GM12878 (cell line): ENCODE measurements around the gene RSAD2. TPM values are rescaled to one million over a fixed set of nuclear protein-coding genes. Genes with fewer than 3 reads are reported as not detected.
A peak's percentile ranks its signal among the peaks of the same experiment; 100 is the strongest.

Experiments
- ATAC-seq: fragments of 200-7000 bp; cut with Tn5 transposase; 3 replicates; pipeline ENCODE4 v1.9.1; 2020; ENCODE audit warnings: mild to moderate bottlenecking, moderate library complexity
- BruUV-seq: library from RNA; stranded (reverse); fragments of 400-500 nt; replicated peaks from 2 replicates; lab custom pipeline; 2021; lab: Mats Ljungman, UMichigan
- CTCF ChIA-PET: fragments of 300-600 bp; sonication (Branson Sonifier 250); formaldehyde crosslinking; extraction: SDS; loops from one replicate; lab custom pipeline; 2021; ENCODE audit warnings: inconsistent platforms; lab: Yijun Ruan, JAX
- POLR2A ChIA-PET: fragments of 350-600 bp; formaldehyde crosslinking; extraction: SDS; loops from one replicate; lab custom pipeline; 2021; ENCODE audit warnings: inconsistent platforms; lab: Charles Lee
- RAD21 ChIA-PET: fragments of 300-600 bp; sonication (Branson Sonifier 250); formaldehyde crosslinking; loops from one replicate; lab custom pipeline; 2023; ENCODE audit warnings: antibody characterized with exemption; ENCODE audit not compliant: unreplicated experiment; lab: Charles Lee
- SMC1A ChIA-PET: fragments of 300-600 bp; sonication (Branson Sonifier 250); formaldehyde crosslinking; loops from one replicate; lab custom pipeline; 2023; ENCODE audit not compliant: unreplicated experiment, uncharacterized antibody; lab: Charles Lee
- DNase-seq: peaks from one replicate; pipeline ENCODE4 v3.0.0-alpha.2; 2011; ENCODE audit warnings: low read depth, low spot score
- FAIRE-seq: peaks from 3 replicates; lab custom pipeline; 2011; peaks lifted over from hg19 to GRCh38; lab: Jason Lieb, UNC
- H2AFZ ChIP-seq: 2 replicates; pipeline ENCODE4 v1.6.0; 2011; ENCODE audit warnings: low read depth, low read length, control low read depth; ENCODE audit not compliant: control insufficient read depth
- H3K27ac ChIP-seq: 2 replicates; pipeline ENCODE4 v1.5.1; 2011; ENCODE audit warnings: control low read depth; ENCODE audit not compliant: control insufficient read depth, insufficient read depth
- H3K27me3 ChIP-seq, 2 experiments: replicated peaks in 1 of 2; 2 replicates each; pipeline versions ENCODE4 v1.6.0 to v1.6.1; 2011; ENCODE audit warnings: low read length in 1 of 2; ENCODE audit not compliant: control insufficient read depth in 2 of 2, insufficient read depth in 2 of 2
- H3K36me3 ChIP-seq, 2 experiments: 2 replicates each; pipeline ENCODE4 v1.5.1; 2011; ENCODE audit warnings: low read length in 1 of 2; ENCODE audit not compliant: control insufficient read depth in 2 of 2, insufficient read depth in 2 of 2
- H3K4me1 ChIP-seq: 2 replicates; pipeline ENCODE4 v1.6.1; 2011; ENCODE audit warnings: mild to moderate bottlenecking, low read length, moderate library complexity, mixed read lengths; ENCODE audit not compliant: control insufficient read depth, insufficient read depth
- H3K4me2 ChIP-seq: 2 replicates; pipeline ENCODE4 v1.6.0; 2011; ENCODE audit warnings: control low read depth; ENCODE audit not compliant: control insufficient read depth, insufficient read depth
- H3K4me3 ChIP-seq: fragments of 200-600 bp; sonication (generic); 2 replicates; pipeline ENCODE4 v1.5.1; 2016
- H3K79me2 ChIP-seq: 2 replicates; pipeline ENCODE4 v1.6.0; 2011; ENCODE audit warnings: low read length; ENCODE audit not compliant: control insufficient read depth, insufficient read depth
- H3K9ac ChIP-seq: 2 replicates; pipeline ENCODE4 v1.8.0; 2011; ENCODE audit warnings: low read length, control low read depth, mixed read lengths; ENCODE audit not compliant: control insufficient read depth, insufficient read depth
- H3K9me3 ChIP-seq: replicated peaks from 3 replicates; pipeline ENCODE4 v1.5.1; 2011; ENCODE audit warnings: mild to moderate bottlenecking, low read length; ENCODE audit not compliant: control insufficient read depth, insufficient read depth
- H4K20me1 ChIP-seq: 2 replicates; pipeline ENCODE4 v1.6.0; 2011; ENCODE audit not compliant: control insufficient read depth, insufficient read depth
- BCL11A ChIP-seq: IDR thresholded peaks from 2 replicates; pipeline ENCODE4 v1.6.1; 2011; ENCODE audit warnings: low read depth, low read length
- CTCF ChIP-seq, 3 experiments: IDR thresholded peaks in 2 of 3; conservative IDR thresholded peaks in 1 of 3; 2 replicates each; pipeline ENCODE4 v1.5.1; 2011; ENCODE audit warnings: low read depth in 3 of 3, low read length in 3 of 3, mild to moderate bottlenecking in 3 of 3, control low read depth in 2 of 3, moderate library complexity in 2 of 3, inconsistent platforms in 1 of 3, mixed read lengths in 1 of 3; ENCODE audit not compliant: control insufficient read depth in 2 of 3, insufficient read depth in 1 of 3; ENCODE audit errors: extremely low read depth in 1 of 3
- ESRRA ChIP-seq: IDR thresholded peaks from 2 replicates; pipeline ENCODE4 v1.6.1; 2012; ENCODE audit warnings: mild to moderate bottlenecking, low read length, improper control_type of control experiment
- FOXK2 ChIP-seq: fragments of 450-650 bp; IDR thresholded peaks from 2 replicates; pipeline ENCODE4 v1.6.1; 2017; ENCODE audit warnings: mild to moderate bottlenecking, moderate library complexity
- HDGF ChIP-seq: fragments of 450-650 bp; IDR thresholded peaks from 2 replicates; pipeline ENCODE4 v1.6.1; 2016; ENCODE audit warnings: antibody characterized with exemption
- IKZF1 ChIP-seq: fragments of 450-650 bp; conservative IDR thresholded peaks from 2 replicates; pipeline ENCODE4 v1.6.1; 2017; ENCODE audit warnings: antibody characterized with exemption, mild to moderate bottlenecking
- NFYA ChIP-seq: IDR thresholded peaks from 2 replicates; pipeline ENCODE4 v1.6.1; 2011; ENCODE audit warnings: low read depth, mild to moderate bottlenecking, low read length, improper control_type of control experiment, borderline replicate concordance
- PML ChIP-seq: IDR thresholded peaks from 2 replicates; pipeline ENCODE4 v1.6.1; 2012; ENCODE audit warnings: low read length, inconsistent platforms
- RFX5 ChIP-seq: IDR thresholded peaks from 2 replicates; pipeline ENCODE4 v1.6.1; 2011; ENCODE audit warnings: low read depth, low read length, improper control_type of control experiment
- SUPT20H ChIP-seq: IDR thresholded peaks from 2 replicates; pipeline ENCODE4 v1.6.1; 2011; ENCODE audit warnings: low read depth, mild to moderate bottlenecking, low read length, moderate library complexity, borderline replicate concordance; ENCODE audit not compliant: control insufficient read depth
- TCF3 ChIP-seq: IDR thresholded peaks from 2 replicates; pipeline ENCODE4 v1.6.1; 2012; ENCODE audit warnings: low read depth, mild to moderate bottlenecking, low read length, borderline replicate concordance; ENCODE audit not compliant: insufficient read depth
- WGBS: methylation state at CpG from one replicate; pipeline ENCODE4 v1.1.6; 2016; ENCODE audit warnings: low lambda C conversion rate; ENCODE audit not compliant: insufficient replicate concordance, insufficient coverage; ENCODE audit errors: missing lambda C conversion rate; 5-methylcytosine and 5-hydroxymethylcytosine counted together
- in situ Hi-C: fragments of 300-500 bp; cut with MboI; formaldehyde crosslinking; loops from 9 replicates; pipeline ENCODE4 v1.14.3; 2018; ENCODE audit warnings: mixed read lengths
- intact Hi-C: fragments of 100-400 bp; cut with micrococcal nuclease; formaldehyde crosslinking; loops from one replicate; pipeline ENCODE4 v1.14.2; 2022; ENCODE audit not compliant: unreplicated experiment
- polyA plus RNA-seq, 11 experiments: library from polyadenylated mRNA; depleted of rRNA in 4 of 11; unstranded in 6 of 11; stranded (reverse) in 5 of 11; fragments of >200 nt; fragmentation: Nextera tagmentation in 4 of 11; fragmentation: Illumina TruSeq in 1 of 11; extraction: Ambion mirVana in 4 of 11; extraction: Trizol in 1 of 11; gene quantifications; 1 replicate in 1 of 11; 2 replicates in 10 of 11; pipeline versions ENCODE4 v1.2.1 to v1.2.3, GENCODE V29; 2011 to 2016; ENCODE audit warnings: inconsistent platforms in 2 of 11, missing spikeins in 2 of 11, low read depth in 1 of 11
- total RNA-seq, 4 experiments: library from RNA; depleted of rRNA in 3 of 4; stranded (reverse); fragments of >200 nt in 3 of 4; fragmentation: Illumina TruSeq in 1 of 4; extraction: Trizol in 1 of 4; gene quantifications; 2 replicates each; pipeline versions ENCODE4 v1.2.1 to v1.2.3, GENCODE V29; 2013 to 2021
- TF ChIP-seq, protein P1 (sequence below): IDR thresholded peaks from 2 replicates; pipeline ENCODE4 v1.6.1; 2011; ENCODE audit warnings: borderline replicate concordance, low read depth, mild to moderate bottlenecking, moderate library complexity, mixed read lengths, low read length; ENCODE audit not compliant: insufficient read depth; ENCODE audit errors: extremely low read length

The RSAD2 gene
- total and polyA plus RNA-seq, 10 of the 15 experiments (the other 5 are each of a cell fraction or from before 2014, with no cell fraction given): 0.24 to 0.90 (median 0.69) TPM

DNA sequence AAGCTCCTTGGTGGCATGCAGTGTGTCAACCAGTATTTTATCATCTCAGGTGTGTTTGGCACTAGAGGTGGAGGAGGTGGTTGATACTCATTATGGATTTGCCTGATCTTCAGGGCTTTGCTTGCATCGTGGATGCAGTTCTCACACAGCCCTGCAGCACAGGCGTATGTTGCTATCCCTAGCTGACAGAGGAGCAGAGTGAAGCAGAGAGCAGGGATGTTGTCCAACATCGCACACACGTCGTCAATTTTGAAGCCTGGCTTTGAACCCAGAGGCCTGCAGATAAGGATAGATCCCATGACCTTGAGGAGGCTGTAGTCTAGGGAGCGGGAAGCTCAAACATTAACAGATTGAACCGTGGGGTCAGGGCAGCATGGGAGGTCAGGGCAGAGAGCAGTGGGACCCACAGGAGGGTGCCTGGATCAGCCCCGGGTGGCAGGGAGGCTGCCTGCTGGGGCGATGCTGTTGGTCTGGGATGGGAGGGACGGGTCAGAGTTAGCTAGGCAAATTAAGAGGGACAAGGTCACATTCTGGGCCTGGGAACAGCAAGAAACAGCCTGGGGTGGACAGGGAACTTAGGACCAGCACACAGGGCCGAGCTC lies 43.8 kb downstream of the RSAD2 start:
- ATAC-seq (no peak), DNase-seq (no peak), FAIRE-seq (no peak)
- ChIA-PET POLR2A (interaction anchor here (0.8 to 1.0 kb wide), 3 partner anchors 11 to 95 kb away, joined by 3 to 4 read pairs (median 3); no protein-coding TSS in a partner anchor), RAD21 (interaction anchor here (1.1 to 3.9 kb wide), 4 partner anchors 24 to 101 kb away, joined by 3 to 19 read pairs (median 9); no protein-coding TSS in a partner anchor), SMC1A (interaction anchor here (0.7 to 3.3 kb wide), 11 partner anchors 12 to 126 kb away, joined by 3 to 26 read pairs (median 3); no protein-coding TSS in a partner anchor), CTCF (interaction anchor here (0.6 to 4.3 kb wide), 9 partner anchors 8 to 122 kb away, joined by 3 to 52 read pairs (median 8); no protein-coding TSS in a partner anchor)
- no peaks in the 10 kb centered on the region for H3K79me2 ChIP-seq
- WGBS: 50% methylated on average over 10 of the region's 11 CpGs
- H3K27me3 ChIP-seq: no peaks in the 10 kb centered on the region
- TF ChIP-seq IKZF1: no peak
- TF ChIP-seq CTCF (IDR thresholded peaks at IDR 0.05 in 2 of 3, conservative IDR thresholded peaks at IDR 0.05 in 1 of 3; ENCODE audit: control insufficient read depth in 2 of 3, extremely low read depth in 1 of 3, insufficient read depth in 1 of 3, low read depth in 3 of 3, low read length in 3 of 3): no peak
- TF ChIP-seq FOXK2: no peak
- no peak for TF ChIP-seq PML
- no peak for TF ChIP-seq SUPT20H
- TF ChIP-seq RFX5: no peak
- TF ChIP-seq, protein P1, sequence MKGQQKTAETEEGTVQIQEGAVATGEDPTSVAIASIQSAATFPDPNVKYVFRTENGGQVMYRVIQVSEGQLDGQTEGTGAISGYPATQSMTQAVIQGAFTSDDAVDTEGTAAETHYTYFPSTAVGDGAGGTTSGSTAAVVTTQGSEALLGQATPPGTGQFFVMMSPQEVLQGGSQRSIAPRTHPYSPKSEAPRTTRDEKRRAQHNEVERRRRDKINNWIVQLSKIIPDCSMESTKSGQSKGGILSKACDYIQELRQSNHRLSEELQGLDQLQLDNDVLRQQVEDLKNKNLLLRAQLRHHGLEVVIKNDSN: no peak
- TF ChIP-seq TCF3: no peak
- TF ChIP-seq NFYA: no peak
- no peak for TF ChIP-seq BCL11A
- no peak for TF ChIP-seq HDGF
- TF ChIP-seq ESRRA: no peak
- H3K27ac ChIP-seq: no peak overlapping the region
- H4K20me1 ChIP-seq: no peaks in the 10 kb centered on the region
- no peak overlapping the region for H3K4me2 ChIP-seq
- 0 out of 2 replicates have a peak, but pooled peaks cover 5% of the 10 kb centered on the region for H3K4me1 ChIP-seq
- intact Hi-C loops: no loop called here
- H3K9me3 ChIP-seq: no peaks in the 10 kb centered on the region; the same call in 2 of the 3 replicates
- in situ Hi-C loops: no loop called here
- no peaks in the 10 kb centered on the region for H3K36me3 ChIP-seq
- H2AFZ ChIP-seq: no peak overlapping the region
- H3K9ac ChIP-seq: no peak overlapping the region
- no peak overlapping the region for H3K4me3 ChIP-seq
- BruUV-seq: TSS peak; percentile 37
